ENCODE data around the gene HBS1L. TPM values are rescaled to one million over a fixed set of nuclear protein-coding genes. Genes with fewer than 3 reads are reported as not detected.

HBS1L gene
- total and polyA plus RNA-seq, 2 of the 4 experiments (the other 2 are of a cell fraction), result 45.1 to 120 TPM

- intact Hi-C loops (cut with micrococcal nuclease), result no loop called here
- Histone ChIP-seq H2AK9ac (replicated peaks; ENCODE audit: low read depth, low read length, poor library complexity) (no peak overlapping the region), H2AFZ (replicated peaks; ENCODE audit: low read length, poor library complexity) (no peak overlapping the region), H3K27me3 (ENCODE audit: control insufficient read depth, insufficient read depth, low read length) (peaks cover 5% of the 10 kb centered on the region), H3K23ac (ENCODE audit: low read depth, low read length) (no peak overlapping the region), H3K56ac (ENCODE audit: extremely low read depth, insufficient read depth, low read length) (no peak overlapping the region), H3K79me1 (ENCODE audit: low read depth in 1 of 2, low read length in 2 of 2) (no peaks in the 10 kb centered on the region), H4K91ac (ENCODE audit: insufficient read depth, low read depth, low read length) (no peak overlapping the region), H4K8ac (ENCODE audit: low read depth in 2 of 2, low read length in 2 of 2) (no peak overlapping the region), H2BK5ac (ENCODE audit: low read depth, low read length, poor library complexity, severe bottlenecking) (no peak overlapping the region), H3K36me3 (ENCODE audit: control insufficient read depth, insufficient read depth, low read length) (no peaks in the 10 kb centered on the region), H3K18ac (ENCODE audit: low read depth, low read length) (no peak overlapping the region), H3K4me2 (ENCODE audit: low read depth, low read length) (no peak overlapping the region), H4K20me1 (ENCODE audit: insufficient read depth, low read length) (no peaks in the 10 kb centered on the region), H3K9me3 (ENCODE audit: control insufficient read depth, insufficient read depth, low read length) (no peaks in the 10 kb centered on the region), H3K4ac (ENCODE audit: low read depth, low read length) (no peak overlapping the region), H2BK15ac (ENCODE audit: low read depth, low read length) (no peak overlapping the region), H3K9me1 (ENCODE audit: insufficient read depth, low read length) (no peaks in the 10 kb centered on the region), H2BK120ac (ENCODE audit: low read depth, low read length) (no peak overlapping the region), H2AK5ac (ENCODE audit: low read depth, low read length) (no peak overlapping the region), H2BK20ac (ENCODE audit: low read depth, low read length) (no peak overlapping the region), H3K4me3 (ENCODE audit: insufficient read depth, low read depth, low read length) (no peak overlapping the region), H3K27ac (ENCODE audit: insufficient read depth, low read length) (no peak overlapping the region), H3K4me1 (ENCODE audit: control insufficient read depth, insufficient read depth, low read length) (no peaks in the 10 kb centered on the region), H3K14ac (replicated peaks; ENCODE audit: low read depth, low read length) (no peak overlapping the region), H4K5ac (ENCODE audit: low read depth, low read length) (no peak overlapping the region), H3K9ac (ENCODE audit: low read depth, low read length) (no peak overlapping the region)
- CTCF ChIA-PET, result interaction anchor here (0.6 kb wide), 1 partner anchor 12 kb away, joined by 3 read pairs; no protein-coding TSS in a partner anchor
- DNase-seq, result no peak
- POLR2A ChIA-PET (ENCODE audit: unreplicated experiment), result no interaction called here
- no peak for ATAC-seq (ENCODE audit: low read depth)
- in situ Hi-C loops (cut with MboI; ENCODE audit: low sequenced_read_pairs), result no loop called here
- no TSS peak for BruUV-seq (replicated peaks)
- no peak for TF ChIP-seq CHD1 (IDR thresholded peaks at IDR 0.05; ENCODE audit: low read depth, low read length)
- TF ChIP-seq BHLHE40 (IDR thresholded peaks at IDR 0.05; ENCODE audit: low read depth, low read length), result no peak
- TF ChIP-seq, protein P1, sequence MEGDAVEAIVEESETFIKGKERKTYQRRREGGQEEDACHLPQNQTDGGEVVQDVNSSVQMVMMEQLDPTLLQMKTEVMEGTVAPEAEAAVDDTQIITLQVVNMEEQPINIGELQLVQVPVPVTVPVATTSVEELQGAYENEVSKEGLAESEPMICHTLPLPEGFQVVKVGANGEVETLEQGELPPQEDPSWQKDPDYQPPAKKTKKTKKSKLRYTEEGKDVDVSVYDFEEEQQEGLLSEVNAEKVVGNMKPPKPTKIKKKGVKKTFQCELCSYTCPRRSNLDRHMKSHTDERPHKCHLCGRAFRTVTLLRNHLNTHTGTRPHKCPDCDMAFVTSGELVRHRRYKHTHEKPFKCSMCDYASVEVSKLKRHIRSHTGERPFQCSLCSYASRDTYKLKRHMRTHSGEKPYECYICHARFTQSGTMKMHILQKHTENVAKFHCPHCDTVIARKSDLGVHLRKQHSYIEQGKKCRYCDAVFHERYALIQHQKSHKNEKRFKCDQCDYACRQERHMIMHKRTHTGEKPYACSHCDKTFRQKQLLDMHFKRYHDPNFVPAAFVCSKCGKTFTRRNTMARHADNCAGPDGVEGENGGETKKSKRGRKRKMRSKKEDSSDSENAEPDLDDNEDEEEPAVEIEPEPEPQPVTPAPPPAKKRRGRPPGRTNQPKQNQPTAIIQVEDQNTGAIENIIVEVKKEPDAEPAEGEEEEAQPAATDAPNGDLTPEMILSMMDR (conservative IDR thresholded peaks at IDR 0.05; ENCODE audit: low read depth, low read length), result no peak
- no peak for TF ChIP-seq RFX5 (IDR thresholded peaks at IDR 0.05; ENCODE audit: low read depth, low read length)
- TF ChIP-seq RAD21 (IDR thresholded peaks at IDR 0.05; ENCODE audit: low read length), result no peak
- no peak for TF ChIP-seq MAZ (IDR thresholded peaks at IDR 0.05; ENCODE audit: borderline replicate concordance, low read depth, low read length)
- no peak for TF ChIP-seq USF2 (IDR thresholded peaks at IDR 0.05; ENCODE audit: low read depth, low read length)
- TF ChIP-seq RCOR1 (IDR thresholded peaks at IDR 0.05; ENCODE audit: insufficient replicate concordance, low read length), result no peak
- TF ChIP-seq MXI1 (IDR thresholded peaks at IDR 0.05; ENCODE audit: borderline replicate concordance, low read depth, low read length), result no peak
- TF ChIP-seq POLR2A (IDR thresholded peaks at IDR 0.05; ENCODE audit: low read depth, low read length), result no peak
- TF ChIP-seq SMC3 (IDR thresholded peaks at IDR 0.05; ENCODE audit: low read depth, low read length), result no peak
- TF ChIP-seq, protein P2, sequence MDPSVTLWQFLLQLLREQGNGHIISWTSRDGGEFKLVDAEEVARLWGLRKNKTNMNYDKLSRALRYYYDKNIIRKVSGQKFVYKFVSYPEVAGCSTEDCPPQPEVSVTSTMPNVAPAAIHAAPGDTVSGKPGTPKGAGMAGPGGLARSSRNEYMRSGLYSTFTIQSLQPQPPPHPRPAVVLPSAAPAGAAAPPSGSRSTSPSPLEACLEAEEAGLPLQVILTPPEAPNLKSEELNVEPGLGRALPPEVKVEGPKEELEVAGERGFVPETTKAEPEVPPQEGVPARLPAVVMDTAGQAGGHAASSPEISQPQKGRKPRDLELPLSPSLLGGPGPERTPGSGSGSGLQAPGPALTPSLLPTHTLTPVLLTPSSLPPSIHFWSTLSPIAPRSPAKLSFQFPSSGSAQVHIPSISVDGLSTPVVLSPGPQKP (IDR thresholded peaks at IDR 0.05; ENCODE audit: borderline replicate concordance, low read depth, low read length), result no peak
- TF ChIP-seq FOS (IDR thresholded peaks at IDR 0.05; ENCODE audit: low read depth, low read length), result no peak
- no peak for TF ChIP-seq CEBPB (IDR thresholded peaks at IDR 0.05; ENCODE audit: low read depth, low read length)
- no peak for TF ChIP-seq MAFK (IDR thresholded peaks at IDR 0.05; ENCODE audit: low read depth, low read length)
- no peak for TF ChIP-seq NFE2L2 (IDR thresholded peaks at IDR 0.05; ENCODE audit: low read depth, low read length)
- WGBS, 2 experiments (ENCODE audit: extremely low coverage in 2 of 2, insufficient read length in 1 of 2), result 65% methylated on average over 2 of the region's 3 CpGs; no CpG with 5 or more reads in 1 of the 2 experiments
- dilution Hi-C loops (cut with HindIII; ENCODE audit: low sequenced_read_pairs, unreplicated experiment), result no loop called here
Observed at GRCh38 chr6:135072753-135073152, 18.1 kb upstream of the HBS1L start.

Measured in IMR-90 (cell line).